ENCODE data around the gene PKD2. TPM values are rescaled to one million over a fixed set of nuclear protein-coding genes. Genes with fewer than 3 reads are reported as not detected.
A peak's percentile ranks its signal among the peaks of the same experiment; 100 is the strongest.

The PKD2 gene
- total and polyA plus RNA-seq, 12 donors: 6.5 to 21.5 (median 14.4) TPM

DNA sequence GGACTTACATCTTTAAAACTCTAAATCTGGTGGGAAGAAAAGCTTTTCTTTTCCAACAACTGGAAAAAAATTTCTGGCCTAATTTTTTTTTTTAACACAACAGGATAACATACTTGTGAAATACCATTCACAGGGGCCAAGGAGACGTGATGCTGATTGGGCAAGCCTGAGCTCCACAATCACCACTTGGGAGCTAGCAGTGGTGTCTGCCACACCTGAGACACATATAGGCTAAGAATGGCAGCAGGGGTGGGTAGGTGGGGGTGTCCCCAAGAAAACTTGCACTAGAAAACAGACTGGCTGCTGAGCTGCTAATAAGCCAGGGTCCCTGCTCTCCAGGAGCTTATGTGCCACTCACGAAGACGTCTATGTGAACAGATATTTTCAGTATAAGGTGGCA, 5.6 kb upstream of the PKD2 start:
- TF ChIP-seq, protein P1, sequence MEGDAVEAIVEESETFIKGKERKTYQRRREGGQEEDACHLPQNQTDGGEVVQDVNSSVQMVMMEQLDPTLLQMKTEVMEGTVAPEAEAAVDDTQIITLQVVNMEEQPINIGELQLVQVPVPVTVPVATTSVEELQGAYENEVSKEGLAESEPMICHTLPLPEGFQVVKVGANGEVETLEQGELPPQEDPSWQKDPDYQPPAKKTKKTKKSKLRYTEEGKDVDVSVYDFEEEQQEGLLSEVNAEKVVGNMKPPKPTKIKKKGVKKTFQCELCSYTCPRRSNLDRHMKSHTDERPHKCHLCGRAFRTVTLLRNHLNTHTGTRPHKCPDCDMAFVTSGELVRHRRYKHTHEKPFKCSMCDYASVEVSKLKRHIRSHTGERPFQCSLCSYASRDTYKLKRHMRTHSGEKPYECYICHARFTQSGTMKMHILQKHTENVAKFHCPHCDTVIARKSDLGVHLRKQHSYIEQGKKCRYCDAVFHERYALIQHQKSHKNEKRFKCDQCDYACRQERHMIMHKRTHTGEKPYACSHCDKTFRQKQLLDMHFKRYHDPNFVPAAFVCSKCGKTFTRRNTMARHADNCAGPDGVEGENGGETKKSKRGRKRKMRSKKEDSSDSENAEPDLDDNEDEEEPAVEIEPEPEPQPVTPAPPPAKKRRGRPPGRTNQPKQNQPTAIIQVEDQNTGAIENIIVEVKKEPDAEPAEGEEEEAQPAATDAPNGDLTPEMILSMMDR (IDR thresholded peaks at IDR 0.05): no peak
- intact Hi-C loops (cut with DNase I): no loop called here

GRCh38 chr4:88002786-88003185, 4.6 kb upstream of the PKD2 start:
- Histone ChIP-seq H3K27ac (no peak overlapping the region), H3K27me3 (no peaks in the 10 kb centered on the region), H3K4me3 (no peak overlapping the region), H3K9me3 (no peaks in the 10 kb centered on the region), H3K4me1 (peaks cover 0 to 21% (median 6%) of the 10 kb centered on the region in 9 donors), H3K36me3 (no peaks in the 10 kb centered on the region)
- no peak for ATAC-seq
- TF ChIP-seq, protein P1 (IDR thresholded peaks at IDR 0.05): no peak
- WGBS, 2 donors: 51 to 67% methylated on average over 4 of the region's 4 CpGs
- intact Hi-C loops (cut with DNase I): no loop called here
- DNase-seq: no peak

More for the DNA sequence above, 5.6 kb upstream of the PKD2 start:
- WGBS, 2 donors: 62 to 76% methylated on average over 3 of the region's 3 CpGs
- Histone ChIP-seq H3K27me3 (no peaks in the 10 kb centered on the region), H3K4me1 (peaks cover 0 to 18% (median 3%) of the 10 kb centered on the region in 9 donors), H3K4me3 (no peak overlapping the region), H3K27ac (no peak overlapping the region), H3K36me3 (no peaks in the 10 kb centered on the region), H3K9me3 (no peaks in the 10 kb centered on the region)
- DNase-seq (no peak), ATAC-seq (no peak)

GRCh38 chr4:88003261-88003660, 4.2 kb upstream of the PKD2 start:
- WGBS, 2 donors: 60 to 71% methylated on average over 3 of the region's 3 CpGs
- Histone ChIP-seq H3K9me3 (no peaks in the 10 kb centered on the region), H3K27ac (no peak overlapping the region), H3K4me3 (no peak overlapping the region), H3K36me3 (no peaks in the 10 kb centered on the region), H3K27me3 (no peaks in the 10 kb centered on the region), H3K4me1 (peaks cover 0 to 21% (median 7%) of the 10 kb centered on the region in 9 donors)
- intact Hi-C loops (cut with DNase I): no loop called here
- ATAC-seq (no peak), DNase-seq (no peak)
- TF ChIP-seq, protein P1 (IDR thresholded peaks at IDR 0.05): no peak

DNA sequence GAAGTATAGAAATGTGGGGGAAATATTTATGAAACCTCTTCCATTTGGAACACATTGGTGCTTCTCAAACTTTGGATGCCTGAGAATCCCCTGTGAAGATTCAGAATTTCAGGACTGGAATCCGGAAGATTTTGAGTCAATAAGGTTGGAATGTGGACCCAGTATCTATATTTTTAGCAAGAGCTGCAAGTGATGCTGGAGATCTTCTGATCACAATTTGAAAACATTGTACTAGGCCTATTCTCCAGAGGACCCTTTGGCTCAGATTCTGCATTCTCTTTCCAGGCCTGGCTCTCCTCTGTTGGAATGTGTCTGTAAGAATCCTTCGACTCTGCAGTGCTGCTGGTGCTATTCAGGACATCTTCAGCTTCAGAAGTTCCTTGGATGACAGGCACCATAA, 2.4 kb upstream of the PKD2 start:
- H3K36me3 ChIP-seq: no peaks in the 10 kb centered on the region
- DNase-seq (peak in 1 of 2 donors; percentile 13), ATAC-seq (no peak)
- WGBS, 2 donors: 62 to 63% methylated on average over 2 of the region's 2 CpGs
- peaks cover 0 to 39% (median 22%) of the 10 kb centered on the region in 9 donors for H3K4me1 ChIP-seq
- TF ChIP-seq, protein P1 (IDR thresholded peaks at IDR 0.05): no peak
- H3K4me3 ChIP-seq: no peak overlapping the region
- no peaks in the 10 kb centered on the region for H3K27me3 ChIP-seq
- H3K27ac ChIP-seq: no peak overlapping the region
- H3K9me3 ChIP-seq: no peaks in the 10 kb centered on the region
- intact Hi-C loops (cut with DNase I): no loop called here
